GM12892 (cell line): ENCODE results near the gene ANKRA2. TPM values are rescaled to one million over a fixed set of nuclear protein-coding genes. Genes with fewer than 3 reads are reported as not detected.

Source experiments
- DNase-seq: peaks from one replicate; pipeline ENCODE4 v3.0.0; 2011; ENCODE audit not compliant: insufficient read length
- FAIRE-seq: peaks from 2 replicates; lab custom pipeline; 2011; peaks lifted over from hg19 to GRCh38; lab: Jason Lieb, UNC
- POLR2A ChIP-seq: IDR thresholded peaks from 2 replicates; pipeline ENCODE4 v1.6.1; 2011; ENCODE audit warnings: low read depth, low read length, control low read depth
- POLR2AphosphoS5 ChIP-seq: IDR thresholded peaks from 2 replicates; pipeline ENCODE4 v1.6.1; 2011; ENCODE audit warnings: low read depth, low read length, control low read depth
- TAF1 ChIP-seq: IDR thresholded peaks from 2 replicates; pipeline ENCODE4 v1.6.1; 2011; ENCODE audit warnings: low read depth, mild to moderate bottlenecking, control low read depth, low read length, borderline replicate concordance
- polyA plus RNA-seq: library from polyadenylated mRNA; unstranded; fragments of >200 nt; gene quantifications from one replicate; pipeline ENCODE4 v1.2.1, GENCODE V29; 2012; ENCODE audit warnings: missing spikeins, inconsistent platforms; ENCODE audit not compliant: missing spikeins

ANKRA2 gene
- 25.5 TPM for polyA plus RNA-seq

- FAIRE-seq (peak; percentile 99), DNase-seq (peak; percentile 46)
- TF ChIP-seq POLR2AphosphoS5 (peak; percentile 81), TAF1 (peak; percentile 54; the same call in 1 of the 2 replicates), POLR2A (peak; percentile 82; the same call in 1 of the 2 replicates)
Observed at GRCh38 chr5:73565139-73565968, at the start of gene ANKRA2, which contains the start of gene UTP15. TSS of gene ANKRA2 (minus strand) at chr5:73565639. CDS start at chr5:73562881, 2,758 bp downstream. TSS of gene UTP15 (plus strand) at chr5:73565743. CDS start at chr5:73567345, 1,602 bp downstream.

GRCh38 chr5:73615085-73615484 lies 49.6 kb upstream of the ANKRA2 start:
- DNase-seq: no peak
- no peak for FAIRE-seq

GRCh38 chr5:73612799-73613198 lies 47.4 kb upstream of the ANKRA2 start:
- TF ChIP-seq TAF1 (no peak), POLR2AphosphoS5 (no peak), POLR2A (no peak)
- DNase-seq (no peak), FAIRE-seq (no peak)

More at GRCh38 chr5:73615085-73615484, 49.6 kb upstream of the ANKRA2 start:
- TF ChIP-seq POLR2A: no peak
- no peak for TF ChIP-seq POLR2AphosphoS5

GRCh38 chr5:73607228-73607627 lies 41.8 kb upstream of the ANKRA2 start:
- FAIRE-seq (no peak), DNase-seq (no peak)
- TF ChIP-seq TAF1 (no peak), POLR2A (no peak), POLR2AphosphoS5 (no peak)

GRCh38 chr5:73606206-73606753 lies 40.8 kb upstream of the ANKRA2 start:
- DNase-seq: no peak
- no peak for FAIRE-seq
- TF ChIP-seq POLR2AphosphoS5 (no peak), TAF1 (no peak), POLR2A (no peak)

GRCh38 chr5:73605223-73606087 lies 40.0 kb upstream of the ANKRA2 start:
- DNase-seq (no peak), FAIRE-seq (no peak)
- no peak for TF ChIP-seq TAF1
- TF ChIP-seq POLR2A: no peak
- TF ChIP-seq POLR2AphosphoS5: no peak

- no peak for FAIRE-seq
- TF ChIP-seq TAF1 (no peak), POLR2AphosphoS5 (no peak), POLR2A (no peak)
- DNase-seq: no peak
Observed at GRCh38 chr5:73603998-73604397, 38.6 kb upstream of the ANKRA2 start.

GRCh38 chr5:73599380-73599779 lies 33.9 kb upstream of the ANKRA2 start:
- TF ChIP-seq POLR2AphosphoS5 (no peak), TAF1 (no peak), POLR2A (no peak)
- DNase-seq (no peak), FAIRE-seq (no peak)

- FAIRE-seq: no peak
- TF ChIP-seq POLR2A: no peak
- no peak for TF ChIP-seq POLR2AphosphoS5
- TF ChIP-seq TAF1: no peak
- DNase-seq: no peak
Observed at GRCh38 chr5:73596705-73597328, 31.4 kb upstream of the ANKRA2 start.

- TF ChIP-seq POLR2A (no peak), POLR2AphosphoS5 (no peak), TAF1 (no peak)
- no peak for FAIRE-seq
Observed at GRCh38 chr5:73592551-73592950, 27.1 kb upstream of the ANKRA2 start.

More at GRCh38 chr5:73592551-73592950, 27.1 kb upstream of the ANKRA2 start:
- no peak for DNase-seq
